Umbilical cord (tissue), 2 donors: Measurements from ENCODE around the gene ENPEP. TPM values are rescaled to one million over a fixed set of nuclear protein-coding genes. Genes with fewer than 3 reads are reported as not detected.
"Not testable (repeated sequence)": the region's sequence is repeated elsewhere in the genome, so short reads cannot be mapped to it uniquely, and the experiment has no call there.

Source experiments
- DNase-seq: peaks from one replicate; pipeline ENCODE4 v3.0.0-alpha.2; 2015; ENCODE audit warnings: low spot score
- total RNA-seq: library from RNA; depleted of rRNA; stranded (reverse); fragments of >200 nt; gene quantifications from one replicate; pipeline ENCODE4 v1.2.3, GENCODE V29; 2014; ENCODE audit warnings: low replicate concordance; ENCODE audit not compliant: insufficient read depth

Gene ENPEP
- total RNA-seq, 1 donor from 2014 or later, result 15.2 TPM

- no peak for DNase-seq
Observed at GRCh38 chr4:110518889-110519490, 43.0 kb downstream of the ENPEP start.

DNA sequence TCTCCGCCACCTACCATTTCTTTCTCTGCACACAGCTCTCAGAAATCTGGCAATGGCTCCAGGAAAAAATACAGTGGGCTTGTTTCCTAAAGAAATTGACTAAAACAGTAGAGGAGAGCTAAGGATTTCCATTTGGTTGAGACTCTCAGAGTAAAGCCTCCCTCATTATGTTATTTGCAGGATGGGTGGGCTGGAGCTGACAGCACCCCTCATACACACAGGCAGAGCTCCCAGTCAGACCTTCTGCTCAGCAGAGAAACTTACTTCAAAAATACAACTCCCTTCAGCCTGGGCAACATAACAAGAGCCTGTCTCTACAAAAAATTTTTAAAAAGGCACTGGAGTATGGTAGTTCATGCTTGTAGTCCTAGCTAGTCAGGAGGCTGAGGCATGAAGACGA is 44.9 kb downstream of the ENPEP start:
- DNase-seq, result no peak

- no peak for DNase-seq
Observed at GRCh38 chr4:110526589-110526988, 50.6 kb downstream of the ENPEP start.

- DNase-seq, result no peak
Observed at GRCh38 chr4:110527156-110527555, 51.2 kb downstream of the ENPEP start.

DNA sequence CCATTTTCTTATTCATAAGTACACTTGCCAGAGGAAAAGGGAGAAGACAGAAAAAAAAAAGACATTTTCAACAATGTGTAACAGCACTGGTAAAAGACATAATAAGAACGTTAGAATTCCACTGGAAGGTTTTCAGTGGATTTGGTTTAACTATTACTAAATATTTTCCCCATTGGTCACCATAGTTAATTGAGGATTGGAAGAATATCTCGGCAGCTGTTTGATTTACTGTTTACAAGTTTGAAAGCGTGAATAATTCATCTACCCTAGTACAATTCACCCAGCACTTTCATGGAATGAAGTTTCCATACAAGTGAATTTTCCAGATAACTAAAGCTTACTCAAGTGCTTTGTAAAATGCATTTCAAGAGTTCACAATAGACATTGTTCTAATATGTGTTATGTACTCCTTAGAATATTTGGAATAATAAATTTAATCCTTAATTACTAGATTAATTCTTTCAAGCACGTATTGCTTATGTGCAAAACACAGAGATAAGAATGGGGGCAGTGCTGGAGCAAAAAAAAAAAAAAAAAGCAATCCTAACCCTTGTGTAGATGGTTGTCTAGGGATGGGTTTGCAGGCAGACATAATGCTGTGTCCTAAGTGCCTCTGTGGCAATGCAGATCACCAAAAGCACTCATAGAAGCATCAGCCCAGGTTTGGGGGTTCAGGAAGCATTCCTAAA is 57.1 kb downstream of the ENPEP start:
- no peak for DNase-seq

DNA sequence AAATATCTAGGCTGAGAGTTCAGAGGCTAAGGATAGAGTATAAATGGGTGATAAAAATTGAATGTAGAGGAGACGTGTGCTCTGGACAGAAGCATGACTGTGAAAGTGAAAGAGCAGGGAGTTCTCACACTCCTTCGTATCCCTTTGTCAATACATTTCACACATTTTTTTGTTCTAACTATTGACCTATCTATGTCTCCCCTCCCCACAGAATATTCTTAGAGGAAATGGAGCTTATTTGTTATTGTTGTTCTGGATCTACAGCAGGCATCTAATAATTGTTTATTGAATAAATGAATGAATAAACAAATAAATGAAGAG is 57.6 kb downstream of the ENPEP start:
- no peak for DNase-seq

GRCh38 chr4:110533940-110534339 is 58.0 kb downstream of the ENPEP start:
- DNase-seq, result peak; percentile 4

- no peak for DNase-seq
Observed at GRCh38 chr4:110540581-110540980, 64.6 kb downstream of the ENPEP start.

GRCh38 chr4:110540982-110541451 is 65.1 kb downstream of the ENPEP start:
- DNase-seq, result no peak

DNA sequence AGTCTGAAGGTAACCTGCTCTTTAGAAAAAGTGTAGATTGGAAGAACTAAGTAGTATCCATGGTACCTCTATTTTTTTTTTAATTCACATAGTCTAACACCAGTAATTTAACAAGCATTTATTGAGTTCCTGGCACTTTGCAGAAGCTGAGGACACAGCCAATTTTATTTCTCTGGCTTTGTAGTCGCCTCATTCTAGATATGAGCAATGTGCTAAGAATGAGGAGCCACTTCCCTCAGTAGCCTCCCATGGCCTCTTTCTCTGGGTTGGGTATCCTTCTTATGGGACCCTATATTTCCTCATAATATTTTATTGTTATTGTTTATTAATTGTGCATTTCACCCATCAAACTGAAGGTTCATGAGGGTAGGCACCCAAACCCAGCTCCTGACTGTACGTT is 67.6 kb downstream of the ENPEP start:
- DNase-seq, result no peak

DNA sequence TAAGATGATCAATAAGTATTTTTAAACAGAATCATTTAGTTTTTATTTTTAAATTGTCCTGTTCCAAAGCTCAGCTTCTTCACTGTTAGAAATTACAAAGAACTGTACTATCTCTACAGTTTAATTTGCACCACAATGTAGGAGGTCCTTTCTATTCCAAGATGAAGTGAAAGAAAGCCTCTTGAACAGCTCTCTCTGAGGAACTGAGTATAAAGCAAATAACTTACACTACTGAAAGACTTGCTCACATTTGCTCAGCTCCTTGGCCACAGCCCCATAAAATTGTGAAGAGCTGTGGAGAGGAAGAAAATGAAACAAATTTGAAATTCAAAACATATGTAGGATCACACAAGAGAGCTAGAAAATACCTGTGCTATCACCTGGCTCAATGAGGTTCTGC is 68.6 kb downstream of the ENPEP start:
- no peak for DNase-seq

DNA sequence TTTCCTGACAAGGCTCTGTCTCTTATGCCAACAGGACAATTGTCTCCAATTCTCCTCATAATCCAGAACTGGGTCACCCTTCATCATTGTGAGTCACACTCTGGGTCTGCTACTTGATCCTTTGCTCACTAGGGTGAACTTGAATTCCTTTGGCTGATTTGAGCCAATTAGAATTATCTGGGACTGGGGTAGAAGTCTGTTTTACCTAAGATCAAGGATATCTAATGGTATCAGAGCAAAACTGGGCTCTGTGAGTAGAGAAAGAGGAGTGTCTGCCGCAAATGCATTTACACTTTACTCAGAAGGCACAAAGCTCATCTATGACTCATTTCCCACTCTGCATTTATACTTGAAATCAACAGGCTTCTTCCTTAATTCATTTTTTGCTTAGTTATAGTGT is 74.3 kb downstream of the ENPEP start:
- DNase-seq, result no peak

- DNase-seq, result no peak
Observed at GRCh38 chr4:110553197-110553596, 77.2 kb downstream of the ENPEP start.

GRCh38 chr4:110567214-110567613 is 91.3 kb downstream of the ENPEP start:
- no peak for DNase-seq

GRCh38 chr4:110576696-110577095 is 100.7 kb downstream of the ENPEP start:
- not testable (repeated sequence) for DNase-seq

GRCh38 chr4:110586131-110586850 is 110.3 kb downstream of the ENPEP start:
- peak; percentile 65 for DNase-seq

- no peak for DNase-seq
Observed at GRCh38 chr4:110587666-110588285, 111.8 kb downstream of the ENPEP start.

GRCh38 chr4:110589297-110589696 is 113.3 kb downstream of the ENPEP start:
- DNase-seq, result peak; percentile 20

DNA sequence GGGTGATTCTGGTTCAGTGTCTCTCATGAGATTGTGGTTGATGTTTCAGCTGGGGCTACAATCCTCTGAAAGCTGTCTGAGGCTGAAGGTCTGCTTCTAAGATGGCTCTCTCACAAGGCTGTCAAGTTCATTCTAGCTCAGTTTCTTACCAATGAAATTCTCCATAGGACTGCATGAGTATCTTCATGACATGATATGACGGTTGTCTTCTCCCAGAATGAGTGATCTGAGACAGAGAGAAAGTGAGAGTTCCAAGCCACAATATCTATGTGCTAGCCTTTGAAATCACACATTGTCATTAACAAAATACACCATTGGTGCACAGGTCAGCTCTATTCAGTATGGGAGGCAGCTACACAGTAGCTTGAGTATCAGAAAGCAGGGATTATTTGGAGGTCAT is 119.6 kb downstream of the ENPEP start:
- DNase-seq, result no peak

DNA sequence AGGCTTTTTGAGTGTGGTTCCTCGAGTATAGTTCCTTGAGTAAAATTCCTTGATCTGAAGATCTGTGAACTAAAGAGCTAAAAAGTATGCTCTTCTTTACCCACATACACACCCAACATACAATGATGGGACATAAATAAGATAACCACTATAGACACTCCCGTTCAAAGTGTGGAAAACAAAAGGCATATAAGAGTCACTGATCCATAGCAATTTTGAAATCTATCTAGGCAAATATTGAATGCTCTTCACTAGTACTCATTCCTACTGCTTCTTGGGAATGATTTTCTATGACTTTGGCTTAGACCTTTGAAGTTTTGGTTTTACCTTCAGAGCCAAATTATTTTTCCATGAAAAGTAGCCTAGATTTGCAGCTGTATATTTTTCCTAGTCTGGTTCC is 120.5 kb downstream of the ENPEP start:
- DNase-seq, result no peak

DNA sequence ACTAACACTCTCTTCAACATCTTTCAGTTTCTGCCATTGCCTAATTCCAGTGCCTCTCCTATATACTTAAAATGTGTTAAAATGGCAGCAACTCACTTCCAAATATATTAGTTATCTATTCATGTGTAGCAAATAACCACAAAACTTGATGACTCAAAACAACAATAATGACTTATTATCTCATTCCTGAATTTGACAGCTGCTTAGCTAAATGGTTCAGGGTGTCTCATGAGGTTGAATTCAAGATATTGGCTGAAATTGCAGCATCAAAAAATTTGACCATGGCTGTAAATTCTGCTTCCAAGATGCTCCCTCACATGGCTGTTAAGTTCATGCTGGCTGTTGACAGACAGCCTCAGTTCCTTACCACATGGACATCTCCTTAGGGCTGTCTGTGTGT is 121.6 kb downstream of the ENPEP start:
- no peak for DNase-seq

DNA sequence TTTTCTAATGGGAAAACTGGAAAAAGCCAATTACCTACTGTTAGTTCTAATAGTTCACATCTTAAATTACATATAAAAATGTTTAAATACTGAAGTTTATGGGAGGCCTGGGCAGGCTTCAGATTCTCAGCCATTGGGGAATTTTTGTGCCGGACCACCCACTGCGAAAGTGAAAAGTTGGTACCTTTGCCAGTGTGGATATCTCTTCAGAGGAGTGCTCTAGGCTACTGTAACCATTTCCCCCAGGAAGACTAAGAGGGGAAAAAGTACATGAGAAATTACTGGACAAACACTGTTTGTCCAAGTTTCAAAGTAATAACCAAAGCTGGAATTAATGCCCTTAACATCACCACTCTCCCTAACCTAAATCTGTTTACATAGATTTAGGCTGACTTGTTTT is 126.1 kb downstream of the ENPEP start:
- DNase-seq, result no peak

- no peak for DNase-seq
Observed at GRCh38 chr4:110605077-110605476, 129.1 kb downstream of the ENPEP start.
